ENCODE results near the gene REXO5. TPM values are rescaled to one million over a fixed set of nuclear protein-coding genes. Genes with fewer than 3 reads are reported as not detected.

The REXO5 gene
- total RNA-seq, 120 experiments from 2014 or later = 1.6 to 9.0 (median 4.8) TPM

Other genes starting within 250 kb of the REXO5 start
- not detected for gene ACSM2B, start 230.2 kb upstream of the REXO5 start, total RNA-seq
- gene ACSM1, start 108.8 kb upstream of the REXO5 start, total RNA-seq = 1 to 10 TPM in 31 of 120 experiments, under 1 TPM in 57, not detected in 32; 0.20 to 2.9 (median 0.82) TPM
- gene THUMPD1, start 64.7 kb upstream of the REXO5 start, total RNA-seq = 10 to 100 TPM; 24.8 to 46.6 (median 37.8) TPM
- gene ACSM3, start 42.5 kb upstream of the REXO5 start, total RNA-seq = 1 to 10 TPM in 14 of 120 experiments, under 1 TPM in 26, not detected in 80; 0.29 to 2.7 (median 0.84) TPM
- 10 to 100 TPM; 10.9 to 36.9 (median 19.8) TPM for gene ERI2, start 55 bp upstream of the REXO5 start, total RNA-seq
- 10 to 100 TPM in 119 of 120 experiments, 1 to 10 TPM in 1; 9.7 to 23.3 (median 14.8) TPM for gene DCUN1D3, start 93.8 kb downstream of the REXO5 start, total RNA-seq
- 10 to 100 TPM; 15.4 to 38.4 (median 24.8) TPM for gene LYRM1, start 94.2 kb downstream of the REXO5 start, total RNA-seq